Aorta (tissue), 5 donors: ENCODE measurements around the gene RELL1. TPM values are rescaled to one million over a fixed set of nuclear protein-coding genes. Genes with fewer than 3 reads are reported as not detected.

Experiments used
- ATAC-seq: fragments of 200-7000 bp; cut with Tn5 transposase; one replicate; pipeline ENCODE4 v1.9.1; 2022; ENCODE audit warnings: moderate library complexity; ENCODE audit not compliant: low FRiP score
- DNase-seq, 2 donors: peaks; one replicate each; pipeline ENCODE4 v3.0.0-alpha.2; 2020
- H3K27ac ChIP-seq, 2 donors: one replicate each; pipeline ENCODE4 v1.5.1; 2013; ENCODE audit warnings: low read length in 2 of 2, mild to moderate bottlenecking in 2 of 2, moderate library complexity in 2 of 2, control low read depth in 1 of 2, inconsistent platforms in 1 of 2, low read depth in 1 of 2
- H3K27me3 ChIP-seq, 2 donors: one replicate each; pipeline ENCODE4 v1.6.1; 2013; ENCODE audit warnings: control low read depth in 1 of 2, low read length in 1 of 2, mild to moderate bottlenecking in 1 of 2, moderate library complexity in 1 of 2; ENCODE audit not compliant: insufficient read depth in 2 of 2, control insufficient read depth in 1 of 2
- H3K36me3 ChIP-seq, 2 donors: one replicate each; pipeline ENCODE4 v1.6.1; 2013; ENCODE audit warnings: control low read depth in 1 of 2, low read length in 1 of 2, mild to moderate bottlenecking in 1 of 2; ENCODE audit not compliant: insufficient read depth in 2 of 2, control insufficient read depth in 1 of 2
- H3K4me1 ChIP-seq, 2 donors: one replicate each; pipeline ENCODE4 v1.6.1; 2013; ENCODE audit warnings: low read length in 2 of 2, control low read depth in 1 of 2, mild to moderate bottlenecking in 1 of 2, moderate library complexity in 1 of 2; ENCODE audit not compliant: insufficient read depth in 2 of 2, control insufficient read depth in 1 of 2
- H3K4me3 ChIP-seq, 2 donors: one replicate each; pipeline ENCODE4 v1.5.1; 2013; ENCODE audit warnings: low read length in 2 of 2, control low read depth in 1 of 2, mild to moderate bottlenecking in 1 of 2
- H3K9me3 ChIP-seq: one replicate; pipeline ENCODE4 v1.6.1; 2013; ENCODE audit warnings: mild to moderate bottlenecking, low read length; ENCODE audit not compliant: control insufficient read depth
- WGBS, 2 donors: extraction: QIAGEN DNeasy Blood & Tissue Kit; methylation state at CpG; one replicate each; pipeline ENCODE4 v1.1.7; 2013; 5-methylcytosine and 5-hydroxymethylcytosine counted together
- intact Hi-C, 2 donors: fragments of 100-400 bp; cut with DNase I; formaldehyde crosslinking; loops; one replicate each; pipeline versions ENCODE4 v1.14.2 to v1.15.0; 2022
- polyA plus RNA-seq, 2 donors: library from polyadenylated mRNA; stranded (reverse); fragments of 200-250 nt; gene quantifications; one replicate each; pipeline ENCODE4 v1.2.3, GENCODE V29; 2013
- total RNA-seq, 2 donors: library from RNA; stranded (reverse); fragmentation: NEBNext Ultra II Directional; extraction: Animal tissue kit (Norgen Biotek cat#: 25700); gene quantifications; one replicate each; pipeline ENCODE4 v1.2.1, GENCODE V29; 2021
- donor health status: healthy with polysubstance abuse.
- donor health status: Bipolar disorder and iron deficiency.
- donor health status: DM: no; HTN: no; CAD: no.
- donor health status: DM: no; HTN: no; CAD: no.
- donor health status: DM: yes; HTN: yes; CAD: no.

Gene RELL1
- total and polyA plus RNA-seq, 4 donors, result 1.3 to 42.5 (median 17.3) TPM

DNA sequence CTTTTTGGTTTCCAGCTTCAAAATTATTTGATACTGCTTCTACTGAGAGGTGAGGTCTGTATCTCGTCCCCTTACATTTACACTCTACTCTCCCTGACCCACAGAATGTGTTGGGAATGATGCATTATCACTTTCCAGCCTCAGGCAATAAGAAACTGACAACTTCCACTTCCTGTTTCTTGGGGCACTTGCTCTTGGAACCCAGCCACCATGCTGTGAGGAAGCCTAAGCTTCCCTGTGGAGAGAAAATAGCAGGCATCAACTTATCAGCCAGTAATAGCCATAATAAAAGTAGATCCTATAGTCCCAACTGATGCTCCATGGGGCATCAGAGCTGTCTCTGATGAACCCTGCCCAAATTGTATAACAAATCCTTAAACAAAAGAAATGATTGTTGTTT lies 32.6 kb downstream of the RELL1 start:
- 96 to 100% methylated on average over 1 of the region's 1 CpG for WGBS, 2 donors
- H3K4me1 ChIP-seq, result no peaks in the 10 kb centered on the region
- intact Hi-C loops, result no loop called here
- peaks cover 2% of the 10 kb centered on the region for H3K9me3 ChIP-seq
- H3K27ac ChIP-seq, result no peak overlapping the region
- no peaks in the 10 kb centered on the region for H3K36me3 ChIP-seq
- H3K4me3 ChIP-seq, result no peak overlapping the region
- DNase-seq (peak in 1 of 2 donors; percentile 58), ATAC-seq (no peak)
- no peaks in the 10 kb centered on the region for H3K27me3 ChIP-seq

- DNase-seq (no peak), ATAC-seq (no peak)
- H3K4me3 ChIP-seq, result no peak overlapping the region
- intact Hi-C loops, result no loop called here
- peaks cover 2% of the 10 kb centered on the region for H3K9me3 ChIP-seq
- no peak overlapping the region for H3K27ac ChIP-seq
- peaks cover 0 to 4% of the 10 kb centered on the region in 2 donors for H3K36me3 ChIP-seq
- H3K27me3 ChIP-seq, result no peaks in the 10 kb centered on the region
- no peaks in the 10 kb centered on the region for H3K4me1 ChIP-seq
- WGBS, 2 donors, result 90 to 94% methylated on average over 4 of the region's 4 CpGs
These were observed 33.2 kb downstream of the RELL1 start for GRCh38 chr4:37652747-37653527.

DNA sequence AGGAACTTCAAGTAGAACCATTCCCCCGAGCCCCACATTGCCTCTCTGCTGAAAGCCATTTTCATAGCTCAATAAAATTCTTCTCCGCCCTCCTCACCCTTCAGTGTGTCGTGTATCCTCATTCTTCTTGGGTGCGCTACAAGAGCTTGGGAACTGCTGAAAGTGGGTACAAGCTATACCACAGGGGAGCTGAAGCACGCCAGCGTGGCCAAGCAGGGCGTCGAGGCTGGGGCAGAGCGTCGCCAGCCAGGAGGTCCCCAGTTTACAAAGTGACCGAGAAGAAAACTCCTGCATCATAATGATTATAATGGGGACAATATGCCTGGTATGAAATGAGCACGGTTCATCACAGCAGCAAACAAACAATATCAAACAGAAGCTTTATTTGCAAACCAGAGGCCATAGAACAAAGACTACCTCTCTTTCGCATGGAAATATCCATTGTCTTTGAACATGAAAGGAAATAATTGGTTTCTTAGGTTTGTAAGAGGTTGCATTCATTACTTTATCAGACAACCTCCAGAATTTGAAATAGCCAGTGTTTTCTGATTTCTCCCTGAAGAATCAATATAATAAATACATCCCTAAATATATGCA lies 34.3 kb downstream of the RELL1 start:
- Histone ChIP-seq H3K27me3 (no peaks in the 10 kb centered on the region), H3K4me3 (no peak overlapping the region), H3K36me3 (peaks cover 0 to 5% of the 10 kb centered on the region in 2 donors), H3K4me1 (no peaks in the 10 kb centered on the region), H3K9me3 (peaks cover 2% of the 10 kb centered on the region), H3K27ac (no peak overlapping the region)
- intact Hi-C loops, result no loop called here
- ATAC-seq (no peak), DNase-seq (no peak)
- 91 to 93% methylated on average over 13 of the region's 13 CpGs for WGBS, 2 donors

- no peak for DNase-seq
- Histone ChIP-seq H3K9me3 (no peaks in the 10 kb centered on the region), H3K36me3 (peaks cover 0 to 5% of the 10 kb centered on the region in 2 donors), H3K27ac (no peak overlapping the region), H3K27me3 (no peaks in the 10 kb centered on the region), H3K4me3 (no peak overlapping the region), H3K4me1 (no peaks in the 10 kb centered on the region)
- intact Hi-C loops, result no loop called here
- no peak for ATAC-seq
- 91% methylated on average over 5 of the region's 5 CpGs for WGBS, 2 donors
These were observed 35.7 kb downstream of the RELL1 start for GRCh38 chr4:37650481-37650880.

- Histone ChIP-seq H3K4me3 (no peak overlapping the region), H3K4me1 (no peaks in the 10 kb centered on the region), H3K27ac (no peak overlapping the region), H3K27me3 (no peaks in the 10 kb centered on the region), H3K36me3 (peaks cover 0 to 5% of the 10 kb centered on the region in 2 donors), H3K9me3 (no peaks in the 10 kb centered on the region)
- DNase-seq (no peak), ATAC-seq (no peak)
- intact Hi-C loops, result no loop called here
- WGBS, 2 donors, result 95% methylated on average over 11 of the region's 11 CpGs
These were observed 36.9 kb downstream of the RELL1 start for GRCh38 chr4:37649268-37649667.

- Histone ChIP-seq H3K4me1 (no peaks in the 10 kb centered on the region), H3K9me3 (no peaks in the 10 kb centered on the region), H3K36me3 (peaks cover 0 to 5% of the 10 kb centered on the region in 2 donors), H3K27me3 (no peaks in the 10 kb centered on the region), H3K4me3 (no peak overlapping the region), H3K27ac (no peak overlapping the region)
- DNase-seq (peak in 1 of 2 donors; percentile 55), ATAC-seq (peak; percentile 46)
- 80 to 81% methylated on average over 8 of the region's 8 CpGs for WGBS, 2 donors
- intact Hi-C loops, result no loop called here
These were observed 37.9 kb downstream of the RELL1 start for GRCh38 chr4:37648084-37648817.

DNA sequence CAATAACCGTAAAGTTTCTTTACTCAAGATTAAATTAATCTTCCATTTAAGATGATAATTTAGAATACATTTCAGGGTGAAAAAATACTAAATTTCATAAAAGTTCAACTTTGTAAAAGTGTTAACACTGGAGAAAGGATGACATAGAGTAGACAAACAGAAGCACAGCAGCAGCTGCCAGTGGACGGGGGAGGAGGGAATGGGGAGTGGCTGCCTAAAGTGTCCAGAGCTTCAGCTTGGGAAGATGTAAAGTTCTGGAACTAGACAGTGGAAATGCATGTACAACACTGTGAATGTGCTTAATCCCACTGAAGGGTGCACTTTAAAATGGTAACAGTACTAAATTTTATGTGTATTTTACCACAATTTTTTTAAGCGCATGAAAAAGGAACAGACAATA lies 39.9 kb downstream of the RELL1 start:
- DNase-seq (no peak), ATAC-seq (no peak)
- 96 to 98% methylated on average over 3 of the region's 3 CpGs for WGBS, 2 donors
- H3K4me1 ChIP-seq, result no peaks in the 10 kb centered on the region
- no peaks in the 10 kb centered on the region for H3K27me3 ChIP-seq
- peaks cover 0 to 5% of the 10 kb centered on the region in 2 donors for H3K36me3 ChIP-seq
- H3K9me3 ChIP-seq, result no peaks in the 10 kb centered on the region
- no peak overlapping the region for H3K4me3 ChIP-seq
- intact Hi-C loops, result no loop called here
- no peak overlapping the region for H3K27ac ChIP-seq

GRCh38 chr4:37645736-37646135 lies 40.4 kb downstream of the RELL1 start:
- H3K4me3 ChIP-seq, result no peak overlapping the region
- peaks cover 0 to 5% of the 10 kb centered on the region in 2 donors for H3K36me3 ChIP-seq
- DNase-seq, result no peak
- no peaks in the 10 kb centered on the region for H3K9me3 ChIP-seq
- H3K27me3 ChIP-seq, result no peaks in the 10 kb centered on the region
- H3K4me1 ChIP-seq, result no peaks in the 10 kb centered on the region
- intact Hi-C loops, result no loop called here
- WGBS, 2 donors, result 77 to 78% methylated on average over 4 of the region's 4 CpGs
- no peak for ATAC-seq
- H3K27ac ChIP-seq, result no peak overlapping the region
